HepG2 (cell line): ENCODE results near the gene YTHDF1. TPM values are rescaled to one million over a fixed set of nuclear protein-coding genes. Genes with fewer than 3 reads are reported as not detected.

ENCODE experiments used
- ATAC-seq: fragments of 200-7000 bp; cut with Tn5 transposase; 3 replicates; pipeline ENCODE4 v1.9.1; 2020; ENCODE audit warnings: mild to moderate bottlenecking, moderate library complexity
- BruUV-seq: library from RNA; stranded (reverse); fragments of 400-500 nt; replicated peaks from 2 replicates; lab custom pipeline; 2021; lab: Mats Ljungman, UMichigan
- CTCF ChIA-PET: fragments of 300-600 bp; formaldehyde crosslinking; extraction: SDS; loops from one replicate; lab custom pipeline; 2021; ENCODE audit warnings: low total read pairs, inconsistent platforms, low intra/inter-chr PET ratio; lab: Yijun Ruan, JAX
- POLR2A ChIA-PET: fragments of 350-600 bp; sonication (Branson Sonifier 250); formaldehyde crosslinking; loops from one replicate; lab custom pipeline; 2020; ENCODE audit warnings: antibody characterized with exemption, inconsistent platforms; lab: Yijun Ruan, JAX
- DNase-seq: peaks from one replicate; pipeline ENCODE4 v3.0.0-alpha.2; 2015; ENCODE audit warnings: low spot score
- FAIRE-seq: peaks from 3 replicates; lab custom pipeline; 2011; peaks lifted over from hg19 to GRCh38; lab: Jason Lieb, UNC
- H2AFZ ChIP-seq: one replicate; pipeline ENCODE4 v1.6.1; 2011; ENCODE audit warnings: low read length, inconsistent platforms
- H3K27ac ChIP-seq: fragments of 300-600 bp; 3 replicates; pipeline ENCODE4 v1.8.0; 2011; ENCODE audit warnings: mixed run types, mild to moderate bottlenecking, mixed read lengths, low read length, inconsistent platforms; ENCODE audit not compliant: insufficient read depth; ENCODE audit errors: extremely low read length
- H3K27me3 ChIP-seq, 2 experiments: fragments of 200-600 bp in 1 of 2; 2 replicates in 1 of 2; 3 replicates in 1 of 2; pipeline versions ENCODE4 v1.6.0 to v1.8.0; 2011; ENCODE audit warnings: low read length in 2 of 2, mild to moderate bottlenecking in 2 of 2, moderate library complexity in 2 of 2, inconsistent platforms in 1 of 2; ENCODE audit not compliant: insufficient read depth in 2 of 2, control insufficient read depth in 1 of 2
- H3K36me3 ChIP-seq, 2 experiments: fragments of 200-600 bp in 1 of 2; replicated peaks in 1 of 2; 2 replicates in 1 of 2; 3 replicates in 1 of 2; pipeline versions ENCODE4 v1.5.1 to v1.8.0; 2011; ENCODE audit warnings: low read length in 2 of 2, inconsistent platforms in 1 of 2; ENCODE audit not compliant: insufficient read depth in 2 of 2, control insufficient read depth in 1 of 2
- H3K4me1 ChIP-seq: 2 replicates; pipeline ENCODE4 v1.5.1; 2012; ENCODE audit warnings: low read length, inconsistent platforms; ENCODE audit not compliant: insufficient read depth
- H3K4me2 ChIP-seq: 2 replicates; pipeline ENCODE4 v1.6.0; 2011; ENCODE audit warnings: low read depth, low read length, inconsistent platforms
- H3K4me3 ChIP-seq, 3 experiments: fragments of 200-600 bp in 1 of 3; sonication (generic), shearing (Covaris generic) in 1 of 3; replicated peaks in 1 of 3; 2 replicates each; pipeline ENCODE4 v1.5.1; 2011 to 2016; ENCODE audit warnings: low read length in 3 of 3, inconsistent platforms in 2 of 3, low read depth in 2 of 3, mild to moderate bottlenecking in 2 of 3, control low read depth in 1 of 3, mixed read lengths in 1 of 3; ENCODE audit not compliant: insufficient read depth in 1 of 3
- H3K79me2 ChIP-seq: one replicate; pipeline ENCODE4 v1.6.1; 2011; ENCODE audit warnings: low read length, inconsistent platforms; ENCODE audit not compliant: insufficient read depth
- H3K9ac ChIP-seq: 2 replicates; pipeline ENCODE4 v1.6.0; 2011; ENCODE audit warnings: mild to moderate bottlenecking, low read depth, low read length, inconsistent platforms; ENCODE audit not compliant: insufficient read depth
- H3K9me3 ChIP-seq: 2 replicates; pipeline ENCODE4 v1.5.1; 2012; ENCODE audit warnings: mild to moderate bottlenecking, low read length
- H4K20me1 ChIP-seq: 2 replicates; pipeline ENCODE4 v1.6.0; 2011; ENCODE audit warnings: inconsistent platforms, mild to moderate bottlenecking, low read length, moderate library complexity; ENCODE audit not compliant: insufficient read depth
- ATM ChIP-seq: fragments of 450-650 bp; IDR thresholded peaks from 2 replicates; pipeline ENCODE4 v1.7.1; 2017; ENCODE audit warnings: mild to moderate bottlenecking, borderline replicate concordance
- FOSL1 ChIP-seq: sonication (generic); formaldehyde crosslinking; IDR thresholded peaks from 2 replicates; pipeline ENCODE4 v1.9.0; 2021; ENCODE audit warnings: missing genetic modification reagents, borderline replicate concordance
- FOXA3 ChIP-seq: IDR thresholded peaks from 2 replicates; pipeline ENCODE4 v1.6.1; 2016; ENCODE audit warnings: missing genetic modification reagents, missing compliant biosample characterization
- KLF6 ChIP-seq: IDR thresholded peaks from 2 replicates; pipeline ENCODE4 v1.8.0; 2016; ENCODE audit warnings: missing biosample characterization, missing genetic modification reagents
- NAIF1 ChIP-seq: sonication (generic); formaldehyde crosslinking; IDR thresholded peaks from 2 replicates; pipeline ENCODE4 v1.5.0; 2020; ENCODE audit warnings: mild to moderate bottlenecking, missing genetic modification reagents, borderline replicate concordance
- SNRNP70 ChIP-seq: fragments of 200-400 bp; formaldehyde crosslinking; IDR thresholded peaks from 2 replicates; pipeline ENCODE4 v1.6.1; 2017; ENCODE audit warnings: mild to moderate bottlenecking, low read depth, low read length, moderate library complexity
- ZNF225 ChIP-seq: sonication (generic); formaldehyde crosslinking; IDR thresholded peaks from 2 replicates; pipeline ENCODE4 v1.4.0; 2020; ENCODE audit warnings: mild to moderate bottlenecking, missing genetic modification reagents
- ZNF30 ChIP-seq: sonication (generic); formaldehyde crosslinking; IDR thresholded peaks from 2 replicates; pipeline ENCODE4 v1.5.0; 2020; ENCODE audit warnings: mild to moderate bottlenecking, missing genetic modification reagents
- WGBS: methylation state at CpG from one replicate; pipeline ENCODE4 v1.1.6; 2017; ENCODE audit warnings: low lambda C conversion rate; 5-methylcytosine and 5-hydroxymethylcytosine counted together
- in situ Hi-C: cut with HindIII; loops from 2 replicates; pipeline ENCODE4 v1.10.0; 2017; ENCODE audit warnings: low pct_unique_long_range_greater_than_20kb; ENCODE audit not compliant: extremely low pct_ligation_motif_present
- intact Hi-C: fragments of 100-400 bp; cut with micrococcal nuclease; formaldehyde crosslinking; loops from one replicate; pipeline ENCODE4 v1.10.0; 2022; ENCODE audit not compliant: unreplicated experiment
- polyA plus RNA-seq, 8 experiments: library from polyadenylated mRNA; depleted of rRNA in 3 of 8; stranded (reverse) in 7 of 8; unstranded in 1 of 8; fragments of >200 nt; fragmentation: Illumina TruSeq in 4 of 8; extraction: Trizol in 4 of 8; gene quantifications; 2 replicates each; pipeline versions ENCODE4 v1.2.1 to v1.2.3, GENCODE V29; 2011 to 2016; ENCODE audit warnings: low read depth in 4 of 8, missing spikeins in 1 of 8, mixed read lengths in 1 of 8; ENCODE audit not compliant: insufficient read depth in 1 of 8
- total RNA-seq, 5 experiments: library from RNA; depleted of rRNA; stranded (reverse); fragments of >200 nt; fragmentation: Illumina TruSeq; extraction: Trizol; gene quantifications; 2 replicates each; pipeline ENCODE4 v1.2.3, GENCODE V29; 2016; ENCODE audit warnings: low read depth in 1 of 5
- TF ChIP-seq, protein P1 (sequence below): IDR thresholded peaks from 2 replicates; pipeline ENCODE4 v1.6.1; 2016
- TF ChIP-seq, protein P2 (sequence below): sonication (generic); formaldehyde crosslinking; IDR thresholded peaks from 2 replicates; pipeline ENCODE4 v1.4.0; 2020; ENCODE audit warnings: mild to moderate bottlenecking, missing genetic modification reagents

The YTHDF1 gene
- total and polyA plus RNA-seq, 2 of the 13 experiments (the other 11 are each of a cell fraction or from before 2014, with no cell fraction given): 34.5 to 37.7 TPM

DNA sequence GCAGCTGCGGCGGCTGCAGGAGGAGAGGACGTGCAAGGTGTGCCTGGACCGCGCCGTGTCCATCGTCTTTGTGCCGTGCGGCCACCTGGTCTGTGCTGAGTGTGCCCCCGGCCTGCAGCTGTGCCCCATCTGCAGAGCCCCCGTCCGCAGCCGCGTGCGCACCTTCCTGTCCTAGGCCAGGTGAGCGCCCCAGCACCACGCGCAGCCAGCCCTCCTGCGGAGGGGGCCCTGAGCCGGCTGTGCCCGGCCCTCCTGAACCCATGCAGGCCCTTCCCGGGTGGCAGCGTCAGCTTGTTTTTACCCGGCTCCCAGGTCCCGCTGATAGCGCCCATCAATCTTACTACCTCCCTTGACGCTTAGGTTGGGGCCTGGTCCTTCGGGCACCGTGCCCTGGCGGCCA, 23.5 kb upstream of the YTHDF1 start:
- DNase-seq (no peak), FAIRE-seq (no peak), ATAC-seq (no peak)
- H4K20me1 ChIP-seq: no peaks in the 10 kb centered on the region; the same call in 1 of the 2 replicates
- intact Hi-C loops (no loop called here), in situ Hi-C loops (no loop called here)
- no peaks in the 10 kb centered on the region for H3K79me2 ChIP-seq
- ChIA-PET CTCF (no interaction called here), POLR2A (no interaction called here)
- H3K4me2 ChIP-seq: no peak overlapping the region
- no peak overlapping the region for H3K9ac ChIP-seq
- H3K27ac ChIP-seq: no peak overlapping the region
- H3K9me3 ChIP-seq: no peaks in the 10 kb centered on the region
- H3K4me1 ChIP-seq: peaks cover 41% of the 10 kb centered on the region
- no peaks in the 10 kb centered on the region for H3K36me3 ChIP-seq
- no TSS peak for BruUV-seq
- H3K4me3 ChIP-seq: no peak overlapping the region
- no peak overlapping the region for H2AFZ ChIP-seq
- TF ChIP-seq, protein P1, sequence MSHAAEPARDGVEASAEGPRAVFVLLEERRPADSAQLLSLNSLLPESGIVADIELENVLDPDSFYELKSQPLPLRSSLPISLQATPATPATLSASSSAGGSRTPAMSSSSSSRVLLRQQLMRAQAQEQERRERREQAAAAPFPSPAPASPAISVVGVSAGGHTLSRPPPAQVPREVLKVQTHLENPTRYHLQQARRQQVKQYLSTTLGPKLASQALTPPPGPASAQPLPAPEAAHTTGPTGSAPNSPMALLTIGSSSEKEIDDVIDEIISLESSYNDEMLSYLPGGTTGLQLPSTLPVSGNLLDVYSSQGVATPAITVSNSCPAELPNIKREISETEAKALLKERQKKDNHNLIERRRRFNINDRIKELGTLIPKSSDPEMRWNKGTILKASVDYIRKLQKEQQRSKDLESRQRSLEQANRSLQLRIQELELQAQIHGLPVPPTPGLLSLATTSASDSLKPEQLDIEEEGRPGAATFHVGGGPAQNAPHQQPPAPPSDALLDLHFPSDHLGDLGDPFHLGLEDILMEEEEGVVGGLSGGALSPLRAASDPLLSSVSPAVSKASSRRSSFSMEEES (CRISPR knock-in tag): no peak
- no peak for TF ChIP-seq ZNF30
- TF ChIP-seq, protein P2, sequence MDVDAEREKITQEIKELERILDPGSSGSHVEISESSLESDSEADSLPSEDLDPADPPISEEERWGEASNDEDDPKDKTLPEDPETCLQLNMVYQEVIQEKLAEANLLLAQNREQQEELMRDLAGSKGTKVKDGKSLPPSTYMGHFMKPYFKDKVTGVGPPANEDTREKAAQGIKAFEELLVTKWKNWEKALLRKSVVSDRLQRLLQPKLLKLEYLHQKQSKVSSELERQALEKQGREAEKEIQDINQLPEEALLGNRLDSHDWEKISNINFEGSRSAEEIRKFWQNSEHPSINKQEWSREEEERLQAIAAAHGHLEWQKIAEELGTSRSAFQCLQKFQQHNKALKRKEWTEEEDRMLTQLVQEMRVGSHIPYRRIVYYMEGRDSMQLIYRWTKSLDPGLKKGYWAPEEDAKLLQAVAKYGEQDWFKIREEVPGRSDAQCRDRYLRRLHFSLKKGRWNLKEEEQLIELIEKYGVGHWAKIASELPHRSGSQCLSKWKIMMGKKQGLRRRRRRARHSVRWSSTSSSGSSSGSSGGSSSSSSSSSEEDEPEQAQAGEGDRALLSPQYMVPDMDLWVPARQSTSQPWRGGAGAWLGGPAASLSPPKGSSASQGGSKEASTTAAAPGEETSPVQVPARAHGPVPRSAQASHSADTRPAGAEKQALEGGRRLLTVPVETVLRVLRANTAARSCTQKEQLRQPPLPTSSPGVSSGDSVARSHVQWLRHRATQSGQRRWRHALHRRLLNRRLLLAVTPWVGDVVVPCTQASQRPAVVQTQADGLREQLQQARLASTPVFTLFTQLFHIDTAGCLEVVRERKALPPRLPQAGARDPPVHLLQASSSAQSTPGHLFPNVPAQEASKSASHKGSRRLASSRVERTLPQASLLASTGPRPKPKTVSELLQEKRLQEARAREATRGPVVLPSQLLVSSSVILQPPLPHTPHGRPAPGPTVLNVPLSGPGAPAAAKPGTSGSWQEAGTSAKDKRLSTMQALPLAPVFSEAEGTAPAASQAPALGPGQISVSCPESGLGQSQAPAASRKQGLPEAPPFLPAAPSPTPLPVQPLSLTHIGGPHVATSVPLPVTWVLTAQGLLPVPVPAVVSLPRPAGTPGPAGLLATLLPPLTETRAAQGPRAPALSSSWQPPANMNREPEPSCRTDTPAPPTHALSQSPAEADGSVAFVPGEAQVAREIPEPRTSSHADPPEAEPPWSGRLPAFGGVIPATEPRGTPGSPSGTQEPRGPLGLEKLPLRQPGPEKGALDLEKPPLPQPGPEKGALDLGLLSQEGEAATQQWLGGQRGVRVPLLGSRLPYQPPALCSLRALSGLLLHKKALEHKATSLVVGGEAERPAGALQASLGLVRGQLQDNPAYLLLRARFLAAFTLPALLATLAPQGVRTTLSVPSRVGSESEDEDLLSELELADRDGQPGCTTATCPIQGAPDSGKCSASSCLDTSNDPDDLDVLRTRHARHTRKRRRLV: no peak
- no peak for TF ChIP-seq FOXA3 (CRISPR knock-in tag)
- TF ChIP-seq KLF6: no peak
- no peak for TF ChIP-seq ZNF225
- TF ChIP-seq NAIF1 (CRISPR knock-in tag): no peak
- TF ChIP-seq FOSL1 (CRISPR knock-in tag): no peak
- no peak for TF ChIP-seq SNRNP70
- TF ChIP-seq ATM: no peak
- TF ChIP-seq, all 625 proteins: peak for 0
- H3K27me3 ChIP-seq: peaks cover 17 to 71% of the 10 kb centered on the region in 2 experiments
- WGBS: 81% methylated on average over 30 of the region's 30 CpGs
